H1 (cell line): ENCODE data around the gene LHPP. TPM values are rescaled to one million over a fixed set of nuclear protein-coding genes. Genes with fewer than 3 reads are reported as not detected.

Source experiments
- CTCF ChIA-PET: fragments of 300-600 bp; sonication (Branson Sonifier 250); formaldehyde crosslinking; loops from one replicate; lab custom pipeline; 2021; ENCODE audit not compliant: partially characterized antibody; lab: Charles Lee
- POLR2A ChIA-PET: fragments of 300-600 bp; sonication (Branson Sonifier 250); formaldehyde crosslinking; loops from one replicate; lab custom pipeline; 2021; ENCODE audit warnings: inconsistent platforms; ENCODE audit not compliant: partially characterized antibody; lab: Charles Lee
- DNase-seq, 2 experiments: peaks; one replicate each; pipeline versions ENCODE4 v3.0.0 to v3.0.0-alpha.2; 2010 to 2022; ENCODE audit warnings: low spot score in 2 of 2, low read depth in 1 of 2, mixed read lengths in 1 of 2
- FAIRE-seq: peaks from 2 replicates; lab custom pipeline; 2011; peaks lifted over from hg19 to GRCh38; lab: Jason Lieb, UNC
- H2AFZ ChIP-seq: 2 replicates; pipeline ENCODE4 v1.8.1; 2012; ENCODE audit warnings: low read length, inconsistent platforms
- H2AK5ac ChIP-seq: 2 replicates; pipeline ENCODE4 v1.6.1; 2013; ENCODE audit warnings: low read depth, low read length
- H2BK120ac ChIP-seq: replicated peaks from 2 replicates; pipeline ENCODE3; 2013; ENCODE audit warnings: low read depth, low read length, inconsistent platforms
- H2BK12ac ChIP-seq: 2 replicates; pipeline ENCODE4 v1.6.1; 2013; ENCODE audit warnings: low read depth, low read length
- H2BK15ac ChIP-seq: 2 replicates; pipeline ENCODE4 v1.6.1; 2013; ENCODE audit warnings: low read length
- H2BK20ac ChIP-seq: 2 replicates; pipeline ENCODE4 v1.6.1; 2013; ENCODE audit warnings: low read length
- H2BK5ac ChIP-seq: 2 replicates; pipeline ENCODE4 v1.6.1; 2013; ENCODE audit warnings: low read depth, low read length
- H3K14ac ChIP-seq: 2 replicates; pipeline ENCODE4 v1.6.1; 2013; ENCODE audit warnings: inconsistent platforms; ENCODE audit not compliant: insufficient read length
- H3K18ac ChIP-seq: 2 replicates; pipeline ENCODE4 v1.6.1; 2013; ENCODE audit warnings: low read length; ENCODE audit errors: extremely low read depth
- H3K23ac ChIP-seq: 2 replicates; pipeline ENCODE4 v1.6.1; 2013; ENCODE audit warnings: inconsistent platforms; ENCODE audit not compliant: insufficient read length
- H3K23me2 ChIP-seq: 2 replicates; pipeline ENCODE4 v1.6.1; 2013; ENCODE audit warnings: low read depth, low read length
- H3K27ac ChIP-seq: 2 replicates; pipeline ENCODE4 v1.6.1; 2011; ENCODE audit warnings: low read depth, low read length, inconsistent platforms
- H3K27me3 ChIP-seq, 4 experiments: replicated peaks in 1 of 4; 1 replicate in 1 of 4; 2 replicates in 3 of 4; pipeline versions ENCODE4 v1.6.1 to v1.8.1; 2011 to 2013; ENCODE audit warnings: low read length in 3 of 4, mild to moderate bottlenecking in 3 of 4, inconsistent platforms in 2 of 4, mixed read lengths in 2 of 4, moderate library complexity in 1 of 4; ENCODE audit not compliant: control insufficient read depth in 3 of 4, insufficient read depth in 3 of 4; ENCODE audit errors: extremely low read depth in 1 of 4
- H3K36me3 ChIP-seq, 4 experiments: 2 replicates each; pipeline versions ENCODE4 v1.6.1 to v1.8.1; 2011 to 2013; ENCODE audit warnings: mild to moderate bottlenecking in 4 of 4, low read length in 3 of 4, moderate library complexity in 2 of 4, control low read depth in 1 of 4, inconsistent platforms in 1 of 4; ENCODE audit not compliant: insufficient read depth in 4 of 4, control insufficient read depth in 2 of 4
- H3K4ac ChIP-seq: replicated peaks from 2 replicates; pipeline ENCODE3; 2013; ENCODE audit warnings: low read length, low read depth, mixed read lengths, inconsistent platforms; ENCODE audit not compliant: insufficient read length
- H3K4me1 ChIP-seq, 4 experiments: replicated peaks in 1 of 4; 1 replicate in 1 of 4; 2 replicates in 3 of 4; pipeline versions ENCODE4 v1.6.1 to v1.8.1; 2011 to 2013; ENCODE audit warnings: low read length in 3 of 4, inconsistent platforms in 2 of 4, mixed read lengths in 1 of 4; ENCODE audit not compliant: insufficient read depth in 4 of 4, control insufficient read depth in 3 of 4
- H3K4me2 ChIP-seq, 2 experiments: 2 replicates each; pipeline versions ENCODE4 v1.6.1 to v1.8.1; 2011 to 2013; ENCODE audit warnings: low read depth in 2 of 2, low read length in 2 of 2, control low read depth in 1 of 2, inconsistent platforms in 1 of 2, mild to moderate bottlenecking in 1 of 2; ENCODE audit not compliant: insufficient read depth in 1 of 2
- H3K4me3 ChIP-seq, 4 experiments: fragments of 200-600, 300-600 bp in 1 of 4; sonication (generic), shearing (Covaris generic), sonication (Bioruptor Twin) in 1 of 4; 2 replicates each; pipeline versions ENCODE4 v1.5.1 to v1.8.1; 2011 to 2016; ENCODE audit warnings: low read length in 4 of 4, low read depth in 3 of 4, control low read depth in 2 of 4, inconsistent platforms in 2 of 4, mild to moderate bottlenecking in 2 of 4, mixed read lengths in 1 of 4, moderate library complexity in 1 of 4; ENCODE audit not compliant: insufficient read depth in 2 of 4; ENCODE audit errors: extremely low read depth in 1 of 4
- H3K56ac ChIP-seq: replicated peaks from 2 replicates; pipeline ENCODE3; 2013; ENCODE audit warnings: low read depth, mild to moderate bottlenecking, mixed read lengths, low read length, inconsistent platforms; ENCODE audit not compliant: insufficient read length
- H3K79me1 ChIP-seq: 2 replicates; pipeline ENCODE4 v1.6.1; 2013; ENCODE audit warnings: low read depth, low read length, control low read depth
- H3K79me2 ChIP-seq, 2 experiments: 2 replicates each; pipeline versions ENCODE4 v1.6.1 to v1.8.1; 2012 to 2013; ENCODE audit warnings: low read length in 2 of 2, mild to moderate bottlenecking in 2 of 2, inconsistent platforms in 1 of 2; ENCODE audit not compliant: insufficient read depth in 2 of 2, control insufficient read depth in 1 of 2
- H3K9ac ChIP-seq, 4 experiments: replicated peaks in 1 of 4; 1 replicate in 1 of 4; 2 replicates in 3 of 4; pipeline versions ENCODE4 v1.6.1 to v1.8.1; 2011 to 2013; ENCODE audit warnings: low read depth in 3 of 4, low read length in 3 of 4, control low read depth in 2 of 4, mild to moderate bottlenecking in 2 of 4, moderate library complexity in 2 of 4, inconsistent platforms in 1 of 4; ENCODE audit errors: extremely low read depth in 1 of 4
- H3K9me3 ChIP-seq, 2 experiments: 2 replicates each; pipeline versions ENCODE4 v1.6.1 to v1.8.1; 2012 to 2013; ENCODE audit warnings: mild to moderate bottlenecking in 2 of 2, moderate library complexity in 2 of 2, control low read depth in 1 of 2, inconsistent platforms in 1 of 2, low read depth in 1 of 2, low read length in 1 of 2, mixed read lengths in 1 of 2; ENCODE audit not compliant: insufficient read depth in 2 of 2
- H4K20me1 ChIP-seq, 2 experiments: replicated peaks in 1 of 2; 2 replicates each; pipeline versions ENCODE3 to v1.8.1; 2011 to 2013; ENCODE audit warnings: inconsistent platforms in 2 of 2, low read length in 2 of 2, mild to moderate bottlenecking in 1 of 2; ENCODE audit not compliant: insufficient read depth in 2 of 2, control insufficient read depth in 1 of 2
- H4K5ac ChIP-seq: 2 replicates; pipeline ENCODE4 v1.6.1; 2013; ENCODE audit warnings: low read length, low read depth, mixed read lengths, inconsistent platforms; ENCODE audit not compliant: insufficient read length
- H4K8ac ChIP-seq: 2 replicates; pipeline ENCODE4 v1.8.0; 2013; ENCODE audit warnings: mild to moderate bottlenecking, moderate library complexity, low read length, inconsistent platforms; ENCODE audit not compliant: insufficient read depth; ENCODE audit errors: extremely low read depth
- H4K91ac ChIP-seq: replicated peaks from 2 replicates; pipeline ENCODE3; 2013; ENCODE audit warnings: low read length, mixed read lengths, inconsistent platforms; ENCODE audit not compliant: insufficient read length
- CBX8 ChIP-seq: fragments of 300-800, 300-1000 bp; sonication (generic); IDR thresholded peaks from 2 replicates; pipeline ENCODE4 v1.7.1; 2016; ENCODE audit warnings: low read depth, low read length, borderline replicate concordance
- CEBPB ChIP-seq: IDR thresholded peaks from 2 replicates; pipeline ENCODE4 v1.6.1; 2012; ENCODE audit warnings: low read depth, low read length
- CTCF ChIP-seq, 3 experiments: IDR thresholded peaks; 1 replicate in 2 of 3; 2 replicates in 1 of 3; pipeline versions ENCODE4 v1.5.1 to v1.6.1; 2011; ENCODE audit warnings: low read length in 3 of 3, mild to moderate bottlenecking in 3 of 3, inconsistent platforms in 2 of 3, low read depth in 1 of 3, moderate library complexity in 1 of 3; ENCODE audit not compliant: insufficient read depth in 1 of 3; ENCODE audit errors: control extremely low read depth in 1 of 3
- NRF1 ChIP-seq: IDR thresholded peaks from 2 replicates; pipeline ENCODE4 v1.6.1; 2011; ENCODE audit warnings: mild to moderate bottlenecking, low read depth, low read length, improper control_type of control experiment
- TAF1 ChIP-seq: IDR thresholded peaks from 2 replicates; pipeline ENCODE4 v1.6.1; 2011; ENCODE audit warnings: mild to moderate bottlenecking, low read depth, low read length
- TAF7 ChIP-seq: optimal IDR thresholded peaks from 2 replicates; pipeline ENCODE3; 2011; ENCODE audit warnings: low read depth, mild to moderate bottlenecking, inconsistent platforms, low read length, moderate library complexity, borderline replicate concordance
- WGBS, 2 experiments: shearing (Covaris generic) in 1 of 2; methylation state at CpG; one replicate each; pipeline versions ENCODE4 v1.1.6 to v1.1.7; 2013 to 2015; ENCODE audit warnings: low lambda C conversion rate in 2 of 2, mixed read lengths in 2 of 2, inconsistent platforms in 1 of 2, low coverage in 1 of 2, missing lambda C conversion rate in 1 of 2; ENCODE audit not compliant: insufficient replicate concordance in 2 of 2, insufficient coverage in 1 of 2, insufficient read length in 1 of 2; ENCODE audit errors: extremely low coverage in 1 of 2, missing lambda C conversion rate in 1 of 2; 5-methylcytosine and 5-hydroxymethylcytosine counted together
- polyA plus RNA-seq, 7 experiments: library from polyadenylated mRNA; depleted of rRNA in 3 of 7; stranded (reverse) in 5 of 7; unstranded in 2 of 7; fragments of >200 nt in 5 of 7; fragments of 200-250 nt in 2 of 7; gene quantifications; 1 replicate in 5 of 7; 2 replicates in 1 of 7; 4 replicates in 1 of 7; pipeline versions ENCODE4 v1.2.1 to v1.2.3, GENCODE V29; 2011 to 2013; ENCODE audit warnings: missing spikeins in 2 of 7, mixed read lengths in 2 of 7
- total RNA-seq: library from RNA; stranded (reverse); fragmentation: NEBNext Ultra II Directional; extraction: Animal tissue kit (Norgen Biotek cat#: 25700); gene quantifications from 2 replicates; pipeline ENCODE4 v1.2.1, GENCODE V29; 2021

LHPP gene
- total and polyA plus RNA-seq, 2 of the 8 experiments (the other 6 are each of a cell fraction or from before 2014, with no cell fraction given), result 26.0 to 45.0 TPM

GRCh38 chr10:124522933-124523871 lies 61.6 kb downstream of the LHPP start:
- peaks cover 0 to 18% (median 4%) of the 10 kb centered on the region in 4 experiments; a peak in 5 of 7 replicates for H3K4me1 ChIP-seq
- TF ChIP-seq TAF7, result no peak
- no peak for TF ChIP-seq TAF1
- peak in 1 of 3 experiments; percentile 3; a peak in 1 of 4 replicates for TF ChIP-seq CTCF (IDR thresholded peaks at IDR 0.05; ENCODE audit: control extremely low read depth in 1 of 3, insufficient read depth in 1 of 3, low read depth in 1 of 3, low read length in 3 of 3)
- TF ChIP-seq NRF1, result no peak
- TF ChIP-seq CEBPB, result no peak
- TF ChIP-seq CBX8, result no peak
- H3K23me2 ChIP-seq, result no peaks in the 10 kb centered on the region
- no peaks in the 10 kb centered on the region for H3K9me3 ChIP-seq
- no peak for DNase-seq
- FAIRE-seq, result no peak
- H3K27ac ChIP-seq, result 0 out of 2 replicates have a peak overlapping the region, but pooled peaks have one; percentile 1
- H2BK12ac ChIP-seq, result peak overlapping the region; percentile 60; the same call in 1 of the 2 replicates
- H3K36me3 ChIP-seq, result no peaks in the 10 kb centered on the region
- 89% methylated on average over 31 of the region's 31 CpGs; no CpG with 5 or more reads in 1 of the 2 experiments for WGBS, 2 experiments
- H3K4ac ChIP-seq, result no peak overlapping the region
- no peak overlapping the region; the same call in 1 of the 2 replicates for H2BK5ac ChIP-seq
- no peak overlapping the region for H3K4me2 ChIP-seq
- H3K18ac ChIP-seq, result peak overlapping the region; percentile 48; the same call in 1 of the 2 replicates
- peaks cover 3% of the 10 kb centered on the region; the same call in 1 of the 2 replicates for H3K79me1 ChIP-seq
- POLR2A ChIA-PET, result interaction anchor here (1.0 to 1.2 kb wide), 2 partner anchors 9 to 42 kb away, joined by 3 read pairs; no protein-coding TSS in a partner anchor
- H4K8ac ChIP-seq, result no peak overlapping the region
- H4K20me1 ChIP-seq, result no peaks in the 10 kb centered on the region
- H3K79me2 ChIP-seq, result no peaks in the 10 kb centered on the region
- H2BK120ac ChIP-seq, result no peak overlapping the region
- H2BK20ac ChIP-seq, result no peak overlapping the region
- H2AFZ ChIP-seq, result no peak overlapping the region
- no peak overlapping the region for H3K23ac ChIP-seq
- CTCF ChIA-PET, result interaction anchor here (0.6 to 38.0 kb wide), 6 partner anchors 12 to 222 kb away, joined by 3 to 681 read pairs (median 4); no protein-coding TSS in a partner anchor
- no peak overlapping the region for H4K91ac ChIP-seq
- no peak overlapping the region for H3K9ac ChIP-seq
- peak overlapping the region; percentile 75; the same call in 1 of the 2 replicates for H2AK5ac ChIP-seq
- H2BK15ac ChIP-seq, result no peak overlapping the region
- no peak overlapping the region for H3K4me3 ChIP-seq
- no peaks in the 10 kb centered on the region for H3K27me3 ChIP-seq
- no peak overlapping the region for H3K14ac ChIP-seq
- H3K56ac ChIP-seq, result no peak overlapping the region
- H4K5ac ChIP-seq, result no peak overlapping the region
